GM23248 (cell line): ENCODE results near the gene SPAG6. TPM values are rescaled to one million over a fixed set of nuclear protein-coding genes. Genes with fewer than 3 reads are reported as not detected.
"Not testable (repeated sequence)": the region's sequence is repeated elsewhere in the genome, so short reads cannot be mapped to it uniquely, and the experiment has no call there.

Experiments
- DNase-seq: peaks from one replicate; pipeline ENCODE4 v3.0.0-alpha.2; 2015
- H2AFZ ChIP-seq: fragments of 200-600 bp; sonication (generic); 2 replicates; pipeline ENCODE4 v1.6.1; 2016; ENCODE audit warnings: antibody characterized with exemption
- H3F3A ChIP-seq: fragments of 200-600 bp; sonication (generic); 2 replicates; pipeline ENCODE4 v1.6.1; 2016; ENCODE audit warnings: mild to moderate bottlenecking, antibody characterized with exemption, mixed run types; ENCODE audit not compliant: insufficient read depth
- H3K27ac ChIP-seq: fragments of 200-600 bp; sonication (generic); 2 replicates; pipeline ENCODE4 v1.5.1; 2016; ENCODE audit warnings: mild to moderate bottlenecking
- H3K27me3 ChIP-seq: fragments of 200-600 bp; sonication (generic); replicated peaks from 2 replicates; pipeline ENCODE4 v1.6.1; 2016; ENCODE audit warnings: mild to moderate bottlenecking; ENCODE audit not compliant: insufficient read depth
- H3K36me3 ChIP-seq: fragments of 200-600 bp; sonication (generic); 2 replicates; pipeline ENCODE4 v1.6.1; 2016; ENCODE audit warnings: low read depth, mild to moderate bottlenecking
- H3K4me1 ChIP-seq: fragments of 200-600 bp; sonication (generic); 2 replicates; pipeline ENCODE4 v1.6.1; 2016; ENCODE audit warnings: mild to moderate bottlenecking; ENCODE audit not compliant: insufficient read depth
- H3K4me2 ChIP-seq: fragments of 200-600 bp; sonication (generic); one replicate; pipeline ENCODE4 v1.6.1; 2016; ENCODE audit warnings: mild to moderate bottlenecking; ENCODE audit not compliant: unreplicated experiment
- H3K4me3 ChIP-seq: fragments of 200-600 bp; sonication (generic); 2 replicates; pipeline ENCODE4 v1.5.1; 2016; ENCODE audit warnings: mild to moderate bottlenecking
- H3K79me2 ChIP-seq: fragments of 200-600 bp; sonication (generic); 2 replicates; pipeline ENCODE4 v1.6.1; 2016; ENCODE audit warnings: mild to moderate bottlenecking; ENCODE audit not compliant: insufficient read depth
- H3K9ac ChIP-seq: fragments of 200-600 bp; sonication (generic); 2 replicates; pipeline ENCODE4 v1.6.1; 2016; ENCODE audit warnings: mild to moderate bottlenecking
- H3K9me2 ChIP-seq: fragments of 200-600 bp; sonication (generic); 2 replicates; pipeline ENCODE4 v1.6.1; 2016; ENCODE audit warnings: mixed run types, mild to moderate bottlenecking, moderate library complexity; ENCODE audit not compliant: insufficient read depth
- H3K9me3 ChIP-seq: fragments of 200-600 bp; sonication (generic); one replicate; pipeline ENCODE4 v1.6.1; 2017; ENCODE audit warnings: low read depth
- H4K20me1 ChIP-seq: fragments of 200-600 bp; sonication (generic); 2 replicates; pipeline ENCODE4 v1.6.0; 2016; ENCODE audit not compliant: insufficient read depth
- EZH2 ChIP-seq: fragments of 200-600 bp; sonication (generic); IDR thresholded peaks from 2 replicates; pipeline ENCODE4 v1.6.1; 2018; ENCODE audit warnings: antibody characterized with exemption, mild to moderate bottlenecking; ENCODE audit not compliant: insufficient read depth, poor library complexity, severe bottlenecking
- EZH2phosphoT487 ChIP-seq: fragments of 200-600 bp; sonication (generic); IDR thresholded peaks from 2 replicates; pipeline ENCODE4 v1.6.1; 2018; ENCODE audit warnings: antibody characterized with exemption, moderate library complexity, mild to moderate bottlenecking, low read depth; ENCODE audit not compliant: insufficient read depth
- WGBS, 2 experiments: methylation state at CpG; one replicate each; pipeline ENCODE4 v1.1.6; 2015 to 2017; ENCODE audit warnings: low lambda C conversion rate in 2 of 2, low coverage in 1 of 2; ENCODE audit errors: missing lambda C conversion rate in 2 of 2; 5-methylcytosine and 5-hydroxymethylcytosine counted together
- in situ Hi-C: fragments of 300-500 bp; cut with MboI; formaldehyde crosslinking; loops from 2 replicates; pipeline ENCODE4 v1.15.0; 2020
- polyA plus RNA-seq: library from polyadenylated mRNA; unstranded; fragments of >200 nt; fragmentation: Nextera tagmentation; extraction: Ambion mirVana; gene quantifications from 2 replicates; pipeline ENCODE4 v1.2.1, GENCODE V29; 2016
- total RNA-seq: library from RNA; depleted of rRNA; stranded (reverse); fragments of >200 nt; shearing (Covaris generic); gene quantifications from 2 replicates; pipeline ENCODE4 v1.2.3, GENCODE V29; 2014

The SPAG6 gene
- total and polyA plus RNA-seq, 2 experiments from 2014 or later: not detected

DNA sequence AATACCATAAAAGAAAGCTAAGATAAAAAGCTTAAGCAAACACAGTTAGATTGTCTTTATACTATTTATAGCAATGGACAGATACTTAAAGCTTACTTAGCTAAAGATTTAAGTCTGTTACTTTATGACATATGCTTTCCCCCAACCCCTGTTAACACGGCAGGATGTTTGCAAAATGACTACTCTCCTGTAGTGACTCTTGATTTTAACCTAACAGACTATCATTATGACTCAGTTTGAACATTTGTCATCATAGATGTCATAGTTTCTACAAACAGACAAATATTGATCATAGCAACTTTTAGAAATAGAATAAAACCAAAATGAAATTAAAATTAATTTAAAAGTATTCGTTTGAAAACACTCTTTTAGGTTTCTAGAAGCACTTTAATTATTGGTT is 36.9 kb upstream of the SPAG6 start:
- TF ChIP-seq EZH2: no peak
- no peak for TF ChIP-seq EZH2phosphoT487
- Histone ChIP-seq H3K4me2 (peak overlapping the region; percentile 11), H3K9me2 (no peaks in the 10 kb centered on the region), H3K27ac (peak overlapping the region; percentile 13; the same call in 1 of the 2 replicates), H4K20me1 (no peaks in the 10 kb centered on the region), H3K9ac (no peak overlapping the region), H3K79me2 (no peaks in the 10 kb centered on the region), H3K9me3 (no peaks in the 10 kb centered on the region), H3K4me1 (peaks cover 8% of the 10 kb centered on the region), H3K36me3 (no peaks in the 10 kb centered on the region), H3K27me3 (no peaks in the 10 kb centered on the region), H3K4me3 (no peak overlapping the region), H2AFZ (no peak overlapping the region), H3F3A (no peaks in the 10 kb centered on the region)
- in situ Hi-C loops: no loop called here
- DNase-seq: peak; percentile 70
- 11 to 16% methylated on average over 2 of the region's 2 CpGs for WGBS, 2 experiments

GRCh38 chr10:22309180-22310000 is 35.9 kb upstream of the SPAG6 start:
- H2AFZ ChIP-seq: no peak overlapping the region
- 95 to 97% methylated on average over 4 of the region's 4 CpGs for WGBS, 2 experiments
- peaks cover 8% of the 10 kb centered on the region for H3K4me1 ChIP-seq
- no peak overlapping the region for H3K4me3 ChIP-seq
- no peak overlapping the region for H3K27ac ChIP-seq
- no peak overlapping the region for H3K4me2 ChIP-seq
- in situ Hi-C loops: no loop called here
- H3K36me3 ChIP-seq: no peaks in the 10 kb centered on the region
- no peak for DNase-seq
- H3F3A ChIP-seq: no peaks in the 10 kb centered on the region
- no peaks in the 10 kb centered on the region for H3K79me2 ChIP-seq
- H3K9me2 ChIP-seq: no peaks in the 10 kb centered on the region
- H3K9ac ChIP-seq: no peak overlapping the region
- no peaks in the 10 kb centered on the region for H4K20me1 ChIP-seq
- TF ChIP-seq EZH2phosphoT487 (no peak), EZH2 (no peak)
- no peaks in the 10 kb centered on the region for H3K27me3 ChIP-seq
- no peaks in the 10 kb centered on the region for H3K9me3 ChIP-seq

- H3K4me2 ChIP-seq, H3K9me3 ChIP-seq, H3K36me3 ChIP-seq, in situ Hi-C loops, H3K27ac ChIP-seq, DNase-seq, H3K4me3 ChIP-seq, H3F3A ChIP-seq, H3K9ac ChIP-seq, H3K79me2 ChIP-seq, H3K4me1 ChIP-seq, H4K20me1 ChIP-seq, H3K9me2 ChIP-seq, H2AFZ ChIP-seq, H3K27me3 ChIP-seq: not testable (repeated sequence)
- WGBS, 2 experiments: 94 to 96% methylated on average over 10 of the region's 10 CpGs
Observed at GRCh38 chr10:22310012-22310411, 35.3 kb upstream of the SPAG6 start.

DNA sequence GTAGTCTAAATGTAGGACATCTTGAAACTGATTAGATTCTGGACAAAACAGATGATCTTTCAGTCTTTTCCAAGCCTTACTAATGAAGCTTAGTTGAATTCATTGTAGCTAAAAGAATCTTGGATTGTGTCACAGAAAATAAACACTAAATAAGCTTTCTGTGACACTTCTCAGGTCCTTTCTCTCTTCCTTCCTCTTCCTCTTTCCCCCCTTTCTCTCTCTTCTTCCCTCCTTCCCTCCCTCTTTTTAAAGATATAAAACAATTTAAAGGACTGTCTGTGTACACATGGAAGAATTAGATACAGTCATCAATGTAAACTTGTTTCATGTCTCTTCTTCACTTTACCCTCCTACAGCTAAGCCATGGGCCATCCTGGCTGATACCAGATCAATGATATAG is 34.4 kb upstream of the SPAG6 start:
- no peaks in the 10 kb centered on the region for H3K9me3 ChIP-seq
- H3K27ac ChIP-seq: no peak overlapping the region
- DNase-seq: no peak
- in situ Hi-C loops: no loop called here
- no peak for TF ChIP-seq EZH2phosphoT487
- TF ChIP-seq EZH2: no peak
- no peaks in the 10 kb centered on the region for H3K79me2 ChIP-seq
- no peak overlapping the region for H3K4me2 ChIP-seq
- no peaks in the 10 kb centered on the region for H3K36me3 ChIP-seq
- H3K9me2 ChIP-seq: no peaks in the 10 kb centered on the region
- H3F3A ChIP-seq: peaks cover 11% of the 10 kb centered on the region; the same call in 1 of the 2 replicates
- H3K9ac ChIP-seq: no peak overlapping the region
- H3K4me1 ChIP-seq: peaks cover 14% of the 10 kb centered on the region
- H2AFZ ChIP-seq: no peak overlapping the region
- H3K27me3 ChIP-seq: no peaks in the 10 kb centered on the region
- no peaks in the 10 kb centered on the region for H4K20me1 ChIP-seq
- H3K4me3 ChIP-seq: no peak overlapping the region

- H3K4me3 ChIP-seq: peak overlapping the region; percentile 86; the same call in 1 of the 2 replicates
- no peaks in the 10 kb centered on the region for H3K36me3 ChIP-seq
- H3K27ac ChIP-seq: no peak overlapping the region
- no peaks in the 10 kb centered on the region for H3K27me3 ChIP-seq
- peak overlapping the region; percentile 97; the same call in 1 of the 2 replicates for H2AFZ ChIP-seq
- H3F3A ChIP-seq: peaks cover 32% of the 10 kb centered on the region; the same call in 1 of the 2 replicates
- WGBS, 2 experiments: 59 to 65% methylated on average over 2 of the region's 2 CpGs
- in situ Hi-C loops: no loop called here
- TF ChIP-seq EZH2 (no peak), EZH2phosphoT487 (no peak)
- H3K79me2 ChIP-seq: peaks cover 31% of the 10 kb centered on the region
- DNase-seq: peak; percentile 34
- H3K9ac ChIP-seq: peak overlapping the region; percentile 95; the same call in 1 of the 2 replicates
- peak overlapping the region; percentile 89 for H3K4me2 ChIP-seq
- H3K4me1 ChIP-seq: peaks cover 22% of the 10 kb centered on the region
- no peaks in the 10 kb centered on the region for H3K9me3 ChIP-seq
- no peaks in the 10 kb centered on the region for H4K20me1 ChIP-seq
- H3K9me2 ChIP-seq: no peaks in the 10 kb centered on the region
Observed at GRCh38 chr10:22314852-22315251, 30.4 kb upstream of the SPAG6 start.
